Mesenchymal stem cell (in vitro differentiated cells and primary cell): Measurements from ENCODE around the gene PHKA2.

Source experiments
- DNase-seq: peaks from one replicate; pipeline ENCODE4 v3.0.0-alpha.2; 2013
- H2AFZ ChIP-seq: one replicate; pipeline ENCODE4 v1.6.1; 2013; ENCODE audit warnings: low read depth, mild to moderate bottlenecking, control low read depth, inconsistent platforms, low read length, moderate library complexity
- H2AK5ac ChIP-seq: 2 replicates; pipeline ENCODE4 v1.6.1; 2013; ENCODE audit warnings: low read length, moderate library complexity, mild to moderate bottlenecking, inconsistent platforms; ENCODE audit not compliant: severe bottlenecking
- H2BK120ac ChIP-seq: one replicate; pipeline ENCODE4 v1.6.1; 2013; ENCODE audit warnings: low read depth, mild to moderate bottlenecking, inconsistent platforms, low read length, moderate library complexity
- H2BK12ac ChIP-seq, 2 experiments: one replicate each; pipeline ENCODE4 v1.6.1; 2013; ENCODE audit warnings: inconsistent platforms in 2 of 2, low read length in 2 of 2, mild to moderate bottlenecking in 2 of 2, moderate library complexity in 2 of 2, control low read depth in 1 of 2
- H2BK15ac ChIP-seq: one replicate; pipeline ENCODE4 v1.6.1; 2013; ENCODE audit warnings: mild to moderate bottlenecking, low read depth, inconsistent platforms; ENCODE audit not compliant: poor library complexity, severe bottlenecking
- H2BK5ac ChIP-seq: 2 replicates; pipeline ENCODE4 v1.6.1; 2013; ENCODE audit warnings: low read depth, mild to moderate bottlenecking, low read length, control low read depth, inconsistent platforms; ENCODE audit not compliant: poor library complexity, severe bottlenecking
- H3K14ac ChIP-seq, 2 experiments: one replicate each; pipeline ENCODE4 v1.6.1; 2013; ENCODE audit warnings: inconsistent platforms in 2 of 2, low read length in 2 of 2, control low read depth in 1 of 2, mild to moderate bottlenecking in 1 of 2, moderate library complexity in 1 of 2
- H3K18ac ChIP-seq, 2 experiments: one replicate each; pipeline ENCODE4 v1.6.1; 2013; ENCODE audit warnings: inconsistent platforms in 2 of 2, low read length in 2 of 2, control low read depth in 1 of 2, low read depth in 1 of 2, mild to moderate bottlenecking in 1 of 2
- H3K23ac ChIP-seq, 2 experiments: one replicate each; pipeline ENCODE4 v1.6.1; 2013; ENCODE audit warnings: inconsistent platforms in 2 of 2, low read length in 2 of 2, mild to moderate bottlenecking in 2 of 2, moderate library complexity in 2 of 2, control low read depth in 1 of 2
- H3K27ac ChIP-seq: 2 replicates; pipeline ENCODE4 v1.5.1; 2013; ENCODE audit warnings: mild to moderate bottlenecking, moderate library complexity, low read length, control low read depth, inconsistent platforms; ENCODE audit not compliant: poor library complexity, severe bottlenecking
- H3K27me3 ChIP-seq, 2 experiments: 2 replicates each; pipeline versions ENCODE4 v1.6.1 to v1.7.0; 2013; ENCODE audit warnings: low read length in 2 of 2, mild to moderate bottlenecking in 2 of 2, moderate library complexity in 2 of 2, control low read depth in 1 of 2, inconsistent platforms in 1 of 2; ENCODE audit not compliant: control insufficient read depth in 1 of 2, insufficient read depth in 1 of 2
- H3K36me3 ChIP-seq, 2 experiments: 2 replicates each; pipeline versions ENCODE4 v1.6.1 to v1.7.0; 2013; ENCODE audit warnings: low read length in 2 of 2, control low read depth in 1 of 2, inconsistent platforms in 1 of 2, low read depth in 1 of 2, mild to moderate bottlenecking in 1 of 2; ENCODE audit not compliant: insufficient read depth in 2 of 2, control insufficient read depth in 1 of 2
- H3K4ac ChIP-seq, 2 experiments: one replicate each; pipeline ENCODE4 v1.6.1; 2013; ENCODE audit warnings: inconsistent platforms in 2 of 2, low read length in 2 of 2, mild to moderate bottlenecking in 2 of 2, moderate library complexity in 2 of 2, control low read depth in 1 of 2, low read depth in 1 of 2
- H3K4me1 ChIP-seq: 2 replicates; pipeline ENCODE4 v1.6.1; 2013; ENCODE audit warnings: low read depth, low read length, control low read depth; ENCODE audit not compliant: control insufficient read depth, insufficient read depth
- H3K4me2 ChIP-seq: 2 replicates; pipeline ENCODE4 v1.6.1; 2013; ENCODE audit warnings: low read length, mild to moderate bottlenecking, inconsistent platforms; ENCODE audit not compliant: poor library complexity, severe bottlenecking
- H3K4me3 ChIP-seq, 2 experiments: 2 replicates each; pipeline versions ENCODE4 v1.5.1 to v1.7.0; 2013; ENCODE audit warnings: low read length in 2 of 2, mild to moderate bottlenecking in 2 of 2, control low read depth in 1 of 2, low read depth in 1 of 2; ENCODE audit not compliant: insufficient read depth in 1 of 2
- H3K79me1 ChIP-seq: replicated peaks from 2 replicates; pipeline ENCODE4 v1.6.1; 2013; ENCODE audit warnings: mild to moderate bottlenecking, control low read depth, low read length, inconsistent platforms; ENCODE audit not compliant: poor library complexity, severe bottlenecking
- H3K9ac ChIP-seq: 2 replicates; pipeline ENCODE4 v1.7.0; 2013; ENCODE audit warnings: mild to moderate bottlenecking, low read length, moderate library complexity
- H3K9me3 ChIP-seq: 2 replicates; pipeline ENCODE4 v1.7.0; 2013; ENCODE audit warnings: mild to moderate bottlenecking, low read length; ENCODE audit not compliant: control insufficient read depth
- H4K8ac ChIP-seq: one replicate; pipeline ENCODE4 v1.6.1; 2013; ENCODE audit warnings: inconsistent platforms, mild to moderate bottlenecking, low read length, moderate library complexity
- H4K91ac ChIP-seq: one replicate; pipeline ENCODE4 v1.6.1; 2013; ENCODE audit warnings: mild to moderate bottlenecking, low read length, inconsistent platforms
- WGBS: methylation state at CpG from one replicate; pipeline ENCODE4 v1.1.7; 2013; ENCODE audit warnings: mixed read lengths; 5-methylcytosine and 5-hydroxymethylcytosine counted together

Gene PHKA2

DNA sequence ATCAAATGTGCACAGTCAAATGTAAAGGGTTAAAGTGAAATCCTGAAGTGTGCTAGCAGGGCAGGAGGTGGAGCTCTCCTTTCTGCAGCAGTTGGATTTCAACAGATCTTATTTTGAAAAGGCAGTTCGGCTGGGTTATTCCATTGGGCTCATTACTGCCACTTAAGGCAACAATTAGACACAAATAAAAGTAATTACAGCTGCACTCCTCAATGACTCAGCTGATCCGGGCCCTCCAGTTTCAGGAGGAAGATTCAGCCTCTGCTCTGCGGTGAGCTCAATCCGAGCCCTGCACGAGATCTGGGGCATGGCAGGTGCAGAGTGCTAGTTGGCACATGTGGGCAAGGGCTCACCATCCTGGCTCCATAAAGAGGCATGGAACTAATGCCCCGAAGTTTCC, 85.4 kb downstream of the PHKA2 start:
- 83% methylated on average over 6 of the region's 6 CpGs for WGBS
- H4K91ac ChIP-seq, result no peak overlapping the region
- H2BK12ac ChIP-seq, result no peak overlapping the region
- H2AK5ac ChIP-seq, result no peak overlapping the region
- peaks cover 0 to 45% of the 10 kb centered on the region in 2 experiments for H3K36me3 ChIP-seq
- H3K27me3 ChIP-seq, result no peaks in the 10 kb centered on the region
- no peak overlapping the region for H3K27ac ChIP-seq
- H3K79me1 ChIP-seq, result no peaks in the 10 kb centered on the region
- no peak overlapping the region for H3K4me3 ChIP-seq
- H4K8ac ChIP-seq, result no peak overlapping the region
- no peak for DNase-seq
- no peak overlapping the region for H2BK15ac ChIP-seq
- no peaks in the 10 kb centered on the region for H3K9me3 ChIP-seq
- H3K4ac ChIP-seq, result no peak overlapping the region
- no peak overlapping the region for H3K4me2 ChIP-seq
- no peak overlapping the region for H3K9ac ChIP-seq
- H3K4me1 ChIP-seq, result no peaks in the 10 kb centered on the region
- no peak overlapping the region for H2BK120ac ChIP-seq
- no peak overlapping the region for H2BK5ac ChIP-seq
- no peak overlapping the region for H3K18ac ChIP-seq
- H3K14ac ChIP-seq, result no peak overlapping the region
- no peak overlapping the region for H2AFZ ChIP-seq
- no peak overlapping the region for H3K23ac ChIP-seq

DNA sequence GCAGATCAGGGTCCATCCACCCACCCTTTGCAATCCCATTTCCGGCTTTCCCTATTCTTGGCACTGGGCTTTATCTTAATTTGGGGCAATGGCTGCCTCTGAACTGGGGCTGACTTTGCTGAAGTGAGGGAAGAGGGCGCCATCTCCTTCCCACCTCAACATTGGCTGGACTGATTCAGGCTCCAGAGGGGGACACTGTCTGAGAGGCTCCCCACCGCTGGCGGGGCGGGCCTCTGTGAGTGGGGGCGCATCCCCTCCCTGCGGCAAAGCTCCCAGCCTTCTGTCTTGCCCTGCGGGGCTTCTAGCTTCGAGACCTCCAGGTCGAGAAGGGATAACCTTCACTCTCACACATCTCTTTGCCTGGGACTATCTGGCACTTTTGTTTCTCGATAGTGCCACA, 85.8 kb downstream of the PHKA2 start:
- H3K79me1 ChIP-seq, result no peaks in the 10 kb centered on the region
- no peak overlapping the region for H3K4me3 ChIP-seq
- DNase-seq, result no peak
- H2AK5ac ChIP-seq, result no peak overlapping the region
- H3K9me3 ChIP-seq, result no peaks in the 10 kb centered on the region
- H2BK5ac ChIP-seq, result no peak overlapping the region
- peaks cover 0 to 47% of the 10 kb centered on the region in 2 experiments for H3K36me3 ChIP-seq
- H3K4ac ChIP-seq, result no peak overlapping the region
- no peak overlapping the region for H3K27ac ChIP-seq
- H3K27me3 ChIP-seq, result no peaks in the 10 kb centered on the region
- no peak overlapping the region for H2BK120ac ChIP-seq
- no peak overlapping the region for H2BK12ac ChIP-seq
- no peak overlapping the region for H4K91ac ChIP-seq
- no peak overlapping the region for H3K23ac ChIP-seq
- H4K8ac ChIP-seq, result no peak overlapping the region
- H3K4me2 ChIP-seq, result no peak overlapping the region
- H3K14ac ChIP-seq, result no peak overlapping the region
- no peak overlapping the region for H2BK15ac ChIP-seq
- H3K9ac ChIP-seq, result no peak overlapping the region
- 100% methylated on average over 8 of the region's 11 CpGs for WGBS
- no peak overlapping the region for H3K18ac ChIP-seq
- no peaks in the 10 kb centered on the region for H3K4me1 ChIP-seq
- H2AFZ ChIP-seq, result no peak overlapping the region

DNA sequence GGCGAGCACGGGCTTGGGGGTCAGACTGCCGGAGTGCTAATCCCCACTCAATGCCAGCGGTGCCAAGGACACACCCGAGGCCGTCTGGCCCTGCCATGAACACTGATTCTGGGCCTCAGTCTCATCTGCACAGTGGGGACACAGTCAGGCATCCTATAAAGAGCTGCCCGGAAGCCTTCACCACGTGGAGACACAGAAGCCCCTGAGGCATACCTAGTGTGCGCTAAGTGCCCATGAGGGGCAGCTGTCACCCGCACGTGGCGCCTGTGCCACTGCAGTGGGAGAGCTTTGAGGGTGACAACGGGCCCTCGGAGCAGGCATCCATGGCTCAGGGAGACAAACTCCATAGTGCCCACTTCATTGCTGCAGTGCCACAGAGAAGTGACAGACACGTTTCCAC, 86.3 kb downstream of the PHKA2 start:
- H3K9ac ChIP-seq, result no peak overlapping the region
- no peak overlapping the region for H2BK5ac ChIP-seq
- H3K4ac ChIP-seq, result no peak overlapping the region
- no peak overlapping the region for H3K18ac ChIP-seq
- H3K4me3 ChIP-seq, result no peak overlapping the region
- DNase-seq, result no peak
- H3K27ac ChIP-seq, result no peak overlapping the region
- H2BK15ac ChIP-seq, result no peak overlapping the region
- no peak overlapping the region for H3K23ac ChIP-seq
- H3K4me2 ChIP-seq, result no peak overlapping the region
- no peaks in the 10 kb centered on the region for H3K79me1 ChIP-seq
- H4K8ac ChIP-seq, result no peak overlapping the region
- over 99% methylated on average over 15 of the region's 15 CpGs for WGBS
- H4K91ac ChIP-seq, result no peak overlapping the region
- H3K27me3 ChIP-seq, result no peaks in the 10 kb centered on the region
- no peak overlapping the region for H2BK120ac ChIP-seq
- no peak overlapping the region for H2AK5ac ChIP-seq
- no peak overlapping the region for H2BK12ac ChIP-seq
- no peaks in the 10 kb centered on the region for H3K4me1 ChIP-seq
- H3K9me3 ChIP-seq, result no peaks in the 10 kb centered on the region
- H2AFZ ChIP-seq, result no peak overlapping the region
- H3K14ac ChIP-seq, result no peak overlapping the region
- peaks cover 0 to 49% of the 10 kb centered on the region in 2 experiments for H3K36me3 ChIP-seq

DNA sequence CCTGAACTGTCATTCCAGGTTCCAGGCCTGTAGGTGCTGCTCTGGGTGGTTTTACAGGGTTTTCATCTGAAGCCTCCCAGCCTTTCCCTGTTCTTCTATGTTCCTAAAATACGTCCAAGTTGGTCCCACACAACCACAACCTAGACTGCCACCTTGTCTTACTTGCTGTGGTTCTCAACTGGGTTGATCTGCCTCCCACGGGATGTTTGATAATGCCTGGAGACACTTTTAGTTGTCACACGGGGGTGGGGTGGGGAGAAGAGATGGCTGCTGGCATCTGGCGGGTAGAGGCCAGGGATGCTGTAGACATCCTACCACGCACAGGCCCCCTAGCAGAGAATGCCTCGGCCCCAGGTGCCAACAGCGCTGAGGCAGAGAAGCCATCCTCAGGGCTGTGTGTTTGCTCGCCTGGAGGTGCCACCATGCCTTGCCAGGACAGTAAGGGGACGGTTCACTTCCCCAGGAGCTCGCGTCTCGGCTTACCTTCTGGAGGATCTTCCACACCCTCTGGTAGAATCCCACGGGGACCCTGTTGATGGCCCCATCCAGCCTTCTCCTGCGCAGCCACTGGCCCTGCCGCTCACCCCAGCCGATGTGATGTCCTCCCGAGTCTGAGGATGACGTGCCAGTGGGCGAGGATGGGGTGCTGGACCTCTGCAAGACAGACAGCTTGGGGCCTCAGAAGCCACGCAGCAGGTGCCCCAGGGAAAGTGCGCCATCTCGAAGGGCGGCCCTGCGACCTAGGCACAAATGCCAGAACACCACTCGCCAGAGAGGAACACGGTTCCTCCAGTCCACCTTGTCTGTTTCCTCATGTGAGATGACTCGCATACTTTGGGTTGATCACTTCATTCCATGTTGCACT, 87.0 kb downstream of the PHKA2 start:
- Histone ChIP-seq H2AK5ac (no peak overlapping the region), H2BK12ac (no peak overlapping the region), H3K9ac (no peak overlapping the region), H2AFZ (no peak overlapping the region), H3K36me3 (peaks cover 0 to 49% of the 10 kb centered on the region in 2 experiments), H3K27me3 (no peaks in the 10 kb centered on the region), H3K4me3 (no peak overlapping the region), H3K4me2 (no peak overlapping the region), H3K79me1 (no peaks in the 10 kb centered on the region), H2BK5ac (no peak overlapping the region), H4K8ac (no peak overlapping the region), H3K27ac (no peak overlapping the region), H4K91ac (no peak overlapping the region), H3K18ac (no peak overlapping the region), H3K4me1 (no peaks in the 10 kb centered on the region), H3K9me3 (no peaks in the 10 kb centered on the region), H2BK120ac (no peak overlapping the region), H2BK15ac (no peak overlapping the region), H3K4ac (no peak overlapping the region), H3K14ac (no peak overlapping the region), H3K23ac (no peak overlapping the region)
- no peak for DNase-seq
- 98% methylated on average over 26 of the region's 27 CpGs for WGBS
